ENCODE data around the gene RNF103.

The RNF103 gene

GRCh38 chr2:86646865-86647264 is 23.2 kb upstream of the RNF103 start:
- no peak for TF ChIP-seq CEBPB (IDR thresholded peaks at IDR 0.05)
- TF ChIP-seq NFIC (IDR thresholded peaks at IDR 0.05): no peak
- TF ChIP-seq EP300 (IDR thresholded peaks at IDR 0.05; ENCODE audit: borderline replicate concordance): no peak
- TF ChIP-seq USF1 (IDR thresholded peaks at IDR 0.05): no peak
- TF ChIP-seq EGR1 (IDR thresholded peaks at IDR 0.05): no peak
- no peak for TF ChIP-seq YY1 (IDR thresholded peaks at IDR 0.05; ENCODE audit: low read depth)
- no peak for TF ChIP-seq CREB1 (IDR thresholded peaks at IDR 0.05; ENCODE audit: low read depth)
- no peak for TF ChIP-seq RAD21 (IDR thresholded peaks at IDR 0.05; ENCODE audit: low read depth)
- TF ChIP-seq TEAD4 (IDR thresholded peaks at IDR 0.05): no peak
- TF ChIP-seq ZBTB7A (IDR thresholded peaks at IDR 0.05; ENCODE audit: low read depth): no peak
- no peak for TF ChIP-seq MAX (IDR thresholded peaks at IDR 0.05)

- no peak for TF ChIP-seq MAX (IDR thresholded peaks at IDR 0.05)
- TF ChIP-seq REST (IDR thresholded peaks at IDR 0.05; ENCODE audit: low read depth): no peak
These were observed 22.7 kb upstream of the RNF103 start for GRCh38 chr2:86646329-86646728.

GRCh38 chr2:86645752-86646151 is 22.1 kb upstream of the RNF103 start:
- TF ChIP-seq FOXM1 (IDR thresholded peaks at IDR 0.05; ENCODE audit: borderline replicate concordance, low read depth) (no peak), CEBPB (IDR thresholded peaks at IDR 0.05) (no peak), TCF12 (IDR thresholded peaks at IDR 0.05; ENCODE audit: low read depth) (no peak), TAF1 (IDR thresholded peaks at IDR 0.05; ENCODE audit: low read depth) (no peak), NFIC (IDR thresholded peaks at IDR 0.05) (peak; percentile 9; the same call in 1 of the 2 replicates), EGR1 (IDR thresholded peaks at IDR 0.05) (no peak)

- no peak for TF ChIP-seq EGR1 (IDR thresholded peaks at IDR 0.05)
These were observed 15.0 kb upstream of the RNF103 start for GRCh38 chr2:86638712-86639111.

GRCh38 chr2:86636842-86637241 is 13.2 kb upstream of the RNF103 start:
- TF ChIP-seq REST (IDR thresholded peaks at IDR 0.05; ENCODE audit: low read depth) (no peak), TAF1 (IDR thresholded peaks at IDR 0.05; ENCODE audit: low read depth) (no peak), YY1 (IDR thresholded peaks at IDR 0.05; ENCODE audit: low read depth) (no peak), TCF12 (IDR thresholded peaks at IDR 0.05; ENCODE audit: low read depth) (no peak), ZBTB7A (IDR thresholded peaks at IDR 0.05; ENCODE audit: low read depth) (no peak), CREB1 (IDR thresholded peaks at IDR 0.05; ENCODE audit: low read depth) (no peak), FOXM1 (IDR thresholded peaks at IDR 0.05; ENCODE audit: borderline replicate concordance, low read depth) (no peak), EGR1 (IDR thresholded peaks at IDR 0.05) (no peak), RAD21 (IDR thresholded peaks at IDR 0.05; ENCODE audit: low read depth) (no peak), MAX (IDR thresholded peaks at IDR 0.05) (no peak), NFIC (IDR thresholded peaks at IDR 0.05) (no peak), USF1 (IDR thresholded peaks at IDR 0.05) (no peak)

GRCh38 chr2:86634352-86634751 is 10.7 kb upstream of the RNF103 start:
- TF ChIP-seq TCF12 (IDR thresholded peaks at IDR 0.05; ENCODE audit: low read depth) (no peak), RAD21 (IDR thresholded peaks at IDR 0.05; ENCODE audit: low read depth) (no peak), CREB1 (IDR thresholded peaks at IDR 0.05; ENCODE audit: low read depth) (no peak), USF1 (IDR thresholded peaks at IDR 0.05) (no peak), MAX (IDR thresholded peaks at IDR 0.05) (no peak), CEBPB (IDR thresholded peaks at IDR 0.05) (no peak), EGR1 (IDR thresholded peaks at IDR 0.05) (no peak), EP300 (IDR thresholded peaks at IDR 0.05; ENCODE audit: borderline replicate concordance) (no peak), FOXM1 (IDR thresholded peaks at IDR 0.05; ENCODE audit: borderline replicate concordance, low read depth) (no peak), ZBTB7A (IDR thresholded peaks at IDR 0.05; ENCODE audit: low read depth) (no peak), TAF1 (IDR thresholded peaks at IDR 0.05; ENCODE audit: low read depth) (no peak), YY1 (IDR thresholded peaks at IDR 0.05; ENCODE audit: low read depth) (no peak), NFIC (IDR thresholded peaks at IDR 0.05) (no peak), REST (IDR thresholded peaks at IDR 0.05; ENCODE audit: low read depth) (no peak), TEAD4 (IDR thresholded peaks at IDR 0.05) (no peak)
